Pericardium fibroblast (primary cell): ENCODE results near the gene C11orf87. TPM values are rescaled to one million over a fixed set of nuclear protein-coding genes. Genes with fewer than 3 reads are reported as not detected.

Experiments used
- total RNA-seq: library from RNA; depleted of rRNA; stranded (reverse); fragments of >200 nt; gene quantifications from 2 replicates; pipeline ENCODE4 v1.2.3, GENCODE V29; 2015

The C11orf87 gene
- 0.12 TPM in 1 of 2 replicates, not detected in the other for total RNA-seq

GRCh38 chr11:109421981-109422869 lies at the start of gene C11orf87:
C11orf87 (plus strand) TSS chr11:109422190; CDS start chr11:109423634, 1,444 bp downstream.

